Endothelial cell of umbilical vein (primary cell): ENCODE results near the gene ARMC3. TPM values are rescaled to one million over a fixed set of nuclear protein-coding genes. Genes with fewer than 3 reads are reported as not detected.
"Not testable (repeated sequence)": the region's sequence is repeated elsewhere in the genome, so short reads cannot be mapped to it uniquely, and the experiment has no call there.

Experiments
- BruUV-seq: library from RNA; stranded (reverse); fragments of 400-500 nt; replicated peaks from 2 replicates; lab custom pipeline; 2021; lab: Mats Ljungman, UMichigan
- CTCF ChIA-PET: fragments of 300-600, 350-600 bp; sonication (Branson Sonifier 250); formaldehyde crosslinking; loops from one replicate; lab custom pipeline; 2021; ENCODE audit warnings: antibody characterized with exemption, inconsistent platforms; lab: Charles Lee
- POLR2A ChIA-PET: fragments of 300-600, 350-600 bp; sonication (Branson Sonifier 250); formaldehyde crosslinking; loops from one replicate; lab custom pipeline; 2021; ENCODE audit warnings: antibody characterized with exemption, inconsistent platforms; lab: Charles Lee
- DNase-seq: peaks from one replicate; pipeline ENCODE4 v3.0.0-alpha.2; 2011; ENCODE audit warnings: low read depth, low spot score
- FAIRE-seq: peaks from 2 replicates; lab custom pipeline; 2011; peaks lifted over from hg19 to GRCh38; lab: Jason Lieb, UNC
- H2AFZ ChIP-seq: 2 replicates; pipeline ENCODE4 v1.6.0; 2012; ENCODE audit warnings: low read depth, low read length, control low read depth, inconsistent platforms
- H3K27ac ChIP-seq: 2 replicates; pipeline ENCODE4 v1.5.1; 2011; ENCODE audit warnings: low read depth, mild to moderate bottlenecking, control low read depth, low read length, moderate library complexity; ENCODE audit not compliant: insufficient read depth
- H3K27me3 ChIP-seq, 2 experiments: 2 replicates each; pipeline versions ENCODE4 v1.6.0 to v1.6.1; 2011; ENCODE audit warnings: low read length in 2 of 2, mixed read lengths in 1 of 2; ENCODE audit not compliant: control insufficient read depth in 2 of 2, insufficient read depth in 2 of 2
- H3K36me3 ChIP-seq, 2 experiments: 2 replicates in 1 of 2; 3 replicates in 1 of 2; pipeline ENCODE4 v1.5.1; 2011; ENCODE audit warnings: low read length in 2 of 2, mild to moderate bottlenecking in 1 of 2, moderate library complexity in 1 of 2; ENCODE audit not compliant: control insufficient read depth in 2 of 2, insufficient read depth in 2 of 2; ENCODE audit errors: extremely low read depth in 1 of 2
- H3K4me1 ChIP-seq: 3 replicates; pipeline ENCODE4 v1.5.1; 2011; ENCODE audit warnings: mild to moderate bottlenecking, low read length; ENCODE audit not compliant: control insufficient read depth, insufficient read depth; ENCODE audit errors: extremely low read depth
- H3K4me2 ChIP-seq: 2 replicates; pipeline ENCODE4 v1.6.1; 2011; ENCODE audit warnings: low read length, control low read depth, mixed read lengths; ENCODE audit not compliant: insufficient read depth
- H3K4me3 ChIP-seq, 3 experiments: fragments of 200-600 bp in 1 of 3; sonication (generic), shearing (Covaris generic) in 1 of 3; replicated peaks in 1 of 3; 2 replicates each; pipeline ENCODE4 v1.5.1; 2011 to 2016; ENCODE audit warnings: control low read depth in 3 of 3, low read length in 3 of 3, mild to moderate bottlenecking in 2 of 3, inconsistent platforms in 1 of 3, low read depth in 1 of 3, moderate library complexity in 1 of 3; ENCODE audit not compliant: insufficient read depth in 1 of 3
- H3K79me2 ChIP-seq: 2 replicates; pipeline ENCODE4 v1.6.0; 2012; ENCODE audit warnings: low read length, inconsistent platforms; ENCODE audit not compliant: control insufficient read depth, insufficient read depth
- H3K9ac ChIP-seq: replicated peaks from 2 replicates; pipeline ENCODE3; 2011; ENCODE audit warnings: low read length, control low read depth; ENCODE audit not compliant: insufficient read depth; ENCODE audit errors: extremely low read depth
- H3K9me1 ChIP-seq: replicated peaks from 3 replicates; pipeline ENCODE4 v1.6.0; 2011; ENCODE audit warnings: mild to moderate bottlenecking, low read length; ENCODE audit not compliant: control insufficient read depth, insufficient read depth; ENCODE audit errors: extremely low read depth
- H3K9me3 ChIP-seq: replicated peaks from 2 replicates; pipeline ENCODE4 v1.5.1; 2012; ENCODE audit warnings: low read length, inconsistent platforms; ENCODE audit not compliant: control insufficient read depth, insufficient read depth
- H4K20me1 ChIP-seq: replicated peaks from 2 replicates; pipeline ENCODE3; 2011; ENCODE audit warnings: mild to moderate bottlenecking, low read length; ENCODE audit not compliant: control insufficient read depth, insufficient read depth; ENCODE audit errors: extremely low read depth
- EZH2 ChIP-seq: IDR thresholded peaks from 2 replicates; pipeline ENCODE4 v1.6.1; 2012; ENCODE audit warnings: borderline replicate concordance, low read depth, mild to moderate bottlenecking, moderate library complexity, low read length, inconsistent platforms; ENCODE audit not compliant: severe bottlenecking
- FOS ChIP-seq: IDR thresholded peaks from 2 replicates; pipeline ENCODE4 v1.6.1; 2011; ENCODE audit warnings: mild to moderate bottlenecking, low read length, moderate library complexity, borderline replicate concordance; ENCODE audit not compliant: insufficient read depth
- GATA2 ChIP-seq: IDR thresholded peaks from 2 replicates; pipeline ENCODE4 v1.7.0; 2011; ENCODE audit warnings: low read depth, mild to moderate bottlenecking, moderate library complexity, mixed read lengths, low read length; ENCODE audit not compliant: insufficient read length, insufficient read depth
- JUN ChIP-seq: IDR thresholded peaks from 2 replicates; pipeline ENCODE4 v1.6.1; 2011; ENCODE audit warnings: borderline replicate concordance, low read depth; ENCODE audit not compliant: insufficient read length, insufficient read depth
- MYC ChIP-seq: IDR thresholded peaks from one replicate; pipeline ENCODE4 v1.6.1; 2011; ENCODE audit warnings: mild to moderate bottlenecking, low read depth, low read length
- POLR2A ChIP-seq: IDR thresholded peaks from 2 replicates; pipeline ENCODE4 v1.6.1; 2012; ENCODE audit warnings: low read depth, mild to moderate bottlenecking, control low read depth, low read length
- POLR2AphosphoS5 ChIP-seq: IDR thresholded peaks from 2 replicates; pipeline ENCODE4 v1.6.1; 2012; ENCODE audit warnings: low read depth, mild to moderate bottlenecking, control low read depth, low read length, moderate library complexity; ENCODE audit not compliant: insufficient read depth
- dilution Hi-C: fragments of 300-500 bp; cut with MboI; formaldehyde crosslinking; loops from one replicate; pipeline ENCODE4 v1.15.0; 2019; ENCODE audit warnings: low sequenced_read_pairs; ENCODE audit not compliant: extremely low pct_ligation_motif_present
- intact Hi-C: fragments of 100-400 bp; cut with micrococcal nuclease; formaldehyde crosslinking; loops from one replicate; pipeline ENCODE4 v1.10.0; 2022
- polyA plus RNA-seq, 4 experiments: library from polyadenylated mRNA; depleted of rRNA in 3 of 4; stranded (reverse) in 3 of 4; unstranded in 1 of 4; fragments of >200 nt; gene quantifications; 2 replicates each; pipeline versions ENCODE4 v1.2.1 to v1.2.3, GENCODE V29; 2011 to 2012; ENCODE audit warnings: missing spikeins in 1 of 4
- total RNA-seq: library from RNA; stranded (reverse); gene quantifications from 2 replicates; pipeline ENCODE4 v1.2.3, GENCODE V29; 2021
- TF ChIP-seq, protein P1 (sequence below), 2 donors: IDR thresholded peaks; 1 replicate in 1 of 2; 2 replicates in 1 of 2; pipeline ENCODE4 v1.5.1; 2011; ENCODE audit warnings: low read length in 2 of 2, mild to moderate bottlenecking in 2 of 2, moderate library complexity in 2 of 2, control low read depth in 1 of 2, inconsistent platforms in 1 of 2, low read depth in 1 of 2; ENCODE audit not compliant: insufficient read depth in 1 of 2; ENCODE audit errors: extremely low read depth in 1 of 2
- TF ChIP-seq, protein P2 (sequence below): IDR thresholded peaks from 2 replicates; pipeline ENCODE4 v1.6.1; 2011; ENCODE audit not compliant: insufficient read depth, insufficient read length

ARMC3 gene
- total and polyA plus RNA-seq, 2 donors (not counting 3 experiments of a cell fraction or from before 2014, with no cell fraction given) = not detected

DNA sequence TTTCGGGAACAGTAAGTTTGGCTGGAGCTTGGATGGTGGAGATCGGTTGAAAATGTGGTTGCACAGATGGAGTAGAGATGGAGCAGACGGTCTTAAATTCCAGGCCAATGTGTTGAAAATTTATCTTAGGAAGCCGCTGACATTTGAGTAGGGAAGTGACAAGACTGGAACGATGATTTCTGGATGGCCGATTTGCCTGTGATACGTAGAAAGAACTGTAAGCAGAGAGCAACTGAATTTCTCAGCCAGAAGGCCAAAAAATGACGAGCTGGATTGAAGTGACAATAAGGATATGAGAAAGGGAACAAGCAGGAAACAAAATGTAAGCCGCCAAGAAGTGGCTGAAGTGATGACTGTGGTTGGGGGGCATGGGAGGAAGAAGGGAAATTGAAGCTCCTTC lies 687 bp upstream of the ARMC3 start:
- H3K9me1 ChIP-seq = no peaks in the 10 kb centered on the region
- FAIRE-seq = no peak
- ChIA-PET POLR2A (no interaction called here), CTCF (interaction anchor here (1.1 to 1.7 kb wide), 2 partner anchors 12 to 152 kb away, joined by 3 to 4 read pairs; no protein-coding TSS in a partner anchor)
- H3K9me3 ChIP-seq = no peaks in the 10 kb centered on the region
- dilution Hi-C loops = no loop called here
- H2AFZ ChIP-seq = peak overlapping the region; percentile 75
- peaks cover 5% of the 10 kb centered on the region for H3K4me1 ChIP-seq
- H3K4me2 ChIP-seq = peak overlapping the region; percentile 3
- no peak overlapping the region for H3K9ac ChIP-seq
- TF ChIP-seq MYC (no peak), FOS (no peak), GATA2 (no peak), POLR2A (no peak), JUN (no peak), EZH2 (no peak), POLR2AphosphoS5 (no peak)
- TF ChIP-seq, protein P1, sequence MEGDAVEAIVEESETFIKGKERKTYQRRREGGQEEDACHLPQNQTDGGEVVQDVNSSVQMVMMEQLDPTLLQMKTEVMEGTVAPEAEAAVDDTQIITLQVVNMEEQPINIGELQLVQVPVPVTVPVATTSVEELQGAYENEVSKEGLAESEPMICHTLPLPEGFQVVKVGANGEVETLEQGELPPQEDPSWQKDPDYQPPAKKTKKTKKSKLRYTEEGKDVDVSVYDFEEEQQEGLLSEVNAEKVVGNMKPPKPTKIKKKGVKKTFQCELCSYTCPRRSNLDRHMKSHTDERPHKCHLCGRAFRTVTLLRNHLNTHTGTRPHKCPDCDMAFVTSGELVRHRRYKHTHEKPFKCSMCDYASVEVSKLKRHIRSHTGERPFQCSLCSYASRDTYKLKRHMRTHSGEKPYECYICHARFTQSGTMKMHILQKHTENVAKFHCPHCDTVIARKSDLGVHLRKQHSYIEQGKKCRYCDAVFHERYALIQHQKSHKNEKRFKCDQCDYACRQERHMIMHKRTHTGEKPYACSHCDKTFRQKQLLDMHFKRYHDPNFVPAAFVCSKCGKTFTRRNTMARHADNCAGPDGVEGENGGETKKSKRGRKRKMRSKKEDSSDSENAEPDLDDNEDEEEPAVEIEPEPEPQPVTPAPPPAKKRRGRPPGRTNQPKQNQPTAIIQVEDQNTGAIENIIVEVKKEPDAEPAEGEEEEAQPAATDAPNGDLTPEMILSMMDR (IDR thresholded peaks at IDR 0.05; ENCODE audit: extremely low read depth in 1 of 2, insufficient read depth in 1 of 2, low read depth in 1 of 2, low read length in 2 of 2) = no peak
- TF ChIP-seq, protein P2, sequence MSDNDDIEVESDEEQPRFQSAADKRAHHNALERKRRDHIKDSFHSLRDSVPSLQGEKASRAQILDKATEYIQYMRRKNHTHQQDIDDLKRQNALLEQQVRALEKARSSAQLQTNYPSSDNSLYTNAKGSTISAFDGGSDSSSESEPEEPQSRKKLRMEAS = no peak
- intact Hi-C loops = no loop called here
- H3K27ac ChIP-seq = no peak overlapping the region
- peak; percentile 1 for DNase-seq
- H4K20me1 ChIP-seq = no peaks in the 10 kb centered on the region
- peaks cover 5 to 13% of the 10 kb centered on the region in 2 experiments for H3K27me3 ChIP-seq
- no peaks in the 10 kb centered on the region for H3K79me2 ChIP-seq
- no TSS peak for BruUV-seq
- no peaks in the 10 kb centered on the region for H3K36me3 ChIP-seq
- no peak overlapping the region for H3K4me3 ChIP-seq

DNA sequence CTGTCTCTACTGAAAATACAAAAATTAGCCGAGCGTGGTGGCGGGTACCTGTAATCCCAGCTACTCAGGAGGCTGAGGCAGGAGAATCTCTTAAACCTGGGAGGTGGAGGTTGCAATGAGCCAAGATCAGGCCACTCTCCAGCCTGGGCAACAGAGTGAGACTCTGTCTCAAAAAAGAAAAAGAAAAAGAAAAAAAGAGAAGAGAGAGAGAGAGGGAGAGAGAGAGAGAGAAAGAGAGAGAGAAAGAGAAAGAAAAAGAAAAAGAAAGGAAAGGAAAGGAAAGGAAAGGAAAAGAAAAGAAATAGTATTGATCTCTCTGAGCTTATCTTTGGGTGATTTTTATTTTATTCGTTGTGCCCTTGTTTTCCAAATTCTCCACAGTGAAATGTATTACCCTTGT lies 1.2 kb downstream of the ARMC3 start:
- H3K4me3 ChIP-seq, H3K9ac ChIP-seq, CTCF ChIA-PET, DNase-seq, H3K9me1 ChIP-seq, H3K79me2 ChIP-seq, H3K4me2 ChIP-seq, dilution Hi-C loops, FAIRE-seq, H3K9me3 ChIP-seq, POLR2A ChIA-PET, BruUV-seq, H3K4me1 ChIP-seq, H2AFZ ChIP-seq, H3K27ac ChIP-seq, H3K36me3 ChIP-seq, intact Hi-C loops, H4K20me1 ChIP-seq: not testable (repeated sequence)
- H3K27me3 ChIP-seq = peaks cover 5 to 11% of the 10 kb centered on the region in 2 experiments
